Ovary (tissue), 9 donors: ENCODE measurements around the gene DOK1. TPM values are rescaled to one million over a fixed set of nuclear protein-coding genes. Genes with fewer than 3 reads are reported as not detected.

Source experiments
- DNase-seq, 5 donors: peaks; one replicate each; pipeline ENCODE4 v3.0.0-alpha.2; 2019 to 2020
- H3K27ac ChIP-seq, 2 donors: fragments of 200-600 bp; one replicate each; pipeline versions ENCODE4 v1.5.1 to v1.8.0; 2019 to 2022
- H3K27me3 ChIP-seq: fragments of 200-600 bp; one replicate; pipeline ENCODE4 v1.8.0; 2022
- H3K36me3 ChIP-seq: fragments of 200-600 bp; sonication (generic); one replicate; pipeline ENCODE4 v1.5.1; 2019
- H3K4me1 ChIP-seq: one replicate; pipeline ENCODE4 v1.8.1; 2013; ENCODE audit warnings: mild to moderate bottlenecking, moderate library complexity; ENCODE audit not compliant: insufficient read depth
- H3K4me3 ChIP-seq: fragments of 200-600 bp; sonication (generic); one replicate; pipeline ENCODE4 v1.5.1; 2017
- H3K9me3 ChIP-seq, 2 donors: fragments of 200-600 bp in 1 of 2; sonication (generic) in 1 of 2; one replicate each; pipeline versions ENCODE4 v1.5.1 to v1.8.1; 2013 to 2019; ENCODE audit warnings: mild to moderate bottlenecking in 1 of 2, moderate library complexity in 1 of 2
- CTCF ChIP-seq, 3 donors: fragments of 450-650 bp in 2 of 3; fragments of 200-600 bp in 1 of 3; IDR thresholded peaks; one replicate each; pipeline versions ENCODE4 v1.5.1 to v1.8.0; 2016 to 2022; ENCODE audit warnings: antibody characterized with exemption in 3 of 3, mild to moderate bottlenecking in 1 of 3
- EP300 ChIP-seq: sonication (generic); formaldehyde crosslinking; IDR thresholded peaks from one replicate; pipeline ENCODE4 v1.6.1; 2017; ENCODE audit warnings: antibody characterized with exemption
- POLR2A ChIP-seq: fragments of 450-650 bp; IDR thresholded peaks from one replicate; pipeline ENCODE4 v1.6.1; 2017; ENCODE audit warnings: antibody characterized with exemption, mild to moderate bottlenecking, moderate library complexity
- WGBS, 3 donors: extraction: QIAGEN DNeasy Blood & Tissue Kit in 1 of 3; methylation state at CpG; one replicate each; pipeline versions ENCODE4 v1.1.5 to v1.1.7; 2013 to 2017; 5-methylcytosine and 5-hydroxymethylcytosine counted together
- intact Hi-C, 4 donors: fragments of 100-400 bp; cut with DNase I; formaldehyde crosslinking; loops; one replicate each; pipeline versions ENCODE4 v1.11.0 to v1.15.1; 2022 to 2023
- polyA plus RNA-seq, 2 donors: library from polyadenylated mRNA; stranded (reverse); fragments of 200-250 nt in 1 of 2; fragments of 350-450 nt in 1 of 2; fragmentation: Illumina TruSeq in 1 of 2; extraction: RNeasy Lipid Tissue Mini Kit (QIAGEN cat#74804) in 1 of 2; gene quantifications; one replicate each; pipeline ENCODE4 v1.2.3, GENCODE V29; 2013 to 2014
- total RNA-seq, 7 donors: library from RNA; depleted of rRNA in 2 of 7; stranded (reverse); fragments of >200 nt in 2 of 7; fragmentation: NEBNext Ultra II Directional in 3 of 7; extraction: Animal tissue kit (Norgen Biotek cat#: 25700) in 3 of 7; gene quantifications; one replicate each; pipeline versions ENCODE4 v1.1.0 to v1.2.4, GENCODE V29; 2016 to 2023
- donor health status: DM: no; HTN: no; CAD: no; lungs with moderate emphysema.
- donor health status: DM: no; HTN: no; CAD: no.
- donor health status: Bipolar disorder and iron deficiency.
- donor health status: DM: yes; HTN: yes; CAD: no.
- donor health status: DM: no; HTN: no; CAD: no.
- donor health status: DM: yes; HTN: yes; CAD: no.

DOK1 gene
- total and polyA plus RNA-seq, 9 donors: 6.5 to 16.0 (median 12.9) TPM

GRCh38 chr2:74537140-74537539, 17.4 kb upstream of the DOK1 start:
- intact Hi-C loops: no loop called here
- Histone ChIP-seq H3K36me3 (no peaks in the 10 kb centered on the region), H3K9me3 (no peaks in the 10 kb centered on the region), H3K4me1 (no peaks in the 10 kb centered on the region), H3K4me3 (no peak overlapping the region), H3K27ac (no peak overlapping the region), H3K27me3 (no peaks in the 10 kb centered on the region)
- TF ChIP-seq EP300 (no peak), POLR2A (no peak)
- DNase-seq: no peak
- WGBS, 3 donors: 68 to 78% (median 74%) methylated on average over 4 of the region's 4 CpGs

DNA sequence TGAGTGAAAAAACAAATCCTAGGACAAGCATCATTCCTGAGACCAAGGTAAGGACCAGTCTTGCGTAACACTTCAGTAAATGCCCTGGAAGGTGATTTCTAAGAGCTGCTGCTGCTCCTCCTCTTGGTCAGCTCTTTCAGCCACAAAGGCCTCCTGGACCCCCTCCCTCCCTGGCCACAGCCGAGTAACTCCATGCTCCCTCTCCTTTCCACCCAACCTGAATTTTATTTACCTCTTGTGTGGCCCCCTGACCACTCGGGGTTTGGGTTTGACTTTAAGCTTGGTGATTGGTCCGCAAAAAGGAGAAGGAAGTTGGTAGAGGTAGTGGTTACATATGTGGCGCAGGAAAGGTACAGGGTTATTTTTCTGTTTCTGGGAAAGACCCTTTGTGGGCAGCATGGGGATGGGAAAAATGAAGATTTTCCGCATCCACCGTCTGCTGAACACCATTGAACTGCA, 15.6 kb upstream of the DOK1 start:
- no peaks in the 10 kb centered on the region for H3K4me1 ChIP-seq
- no peaks in the 10 kb centered on the region for H3K36me3 ChIP-seq
- no peak overlapping the region for H3K27ac ChIP-seq
- no peak overlapping the region for H3K4me3 ChIP-seq
- no peak for DNase-seq
- no peaks in the 10 kb centered on the region for H3K9me3 ChIP-seq
- intact Hi-C loops: no loop called here
- TF ChIP-seq CTCF (IDR thresholded peaks at IDR 0.05) (no peak), POLR2A (no peak), EP300 (no peak)
- no peaks in the 10 kb centered on the region for H3K27me3 ChIP-seq
- WGBS, 3 donors: 78 to 84% (median 82%) methylated on average over 7 of the region's 7 CpGs

DNA sequence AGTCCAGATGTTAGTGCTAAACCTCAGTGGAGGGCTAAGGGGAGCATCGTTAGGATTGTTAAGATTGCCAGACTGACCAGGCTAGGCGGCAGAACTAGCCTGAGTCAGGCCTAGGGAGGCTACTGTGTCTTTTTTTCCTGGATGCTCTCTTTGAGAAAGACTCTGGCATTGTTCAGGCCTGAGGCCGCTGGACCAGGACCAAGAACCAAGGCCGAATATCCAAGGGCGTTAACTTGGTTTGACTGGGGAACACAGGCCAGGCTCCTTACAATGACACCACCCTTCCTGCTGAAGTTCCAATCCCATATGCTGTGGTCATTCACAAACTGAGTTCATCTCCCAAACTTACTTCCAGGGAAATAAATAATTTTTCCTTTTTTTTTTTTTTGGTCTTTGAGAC, 14.2 kb upstream of the DOK1 start:
- no peak for TF ChIP-seq POLR2A
- TF ChIP-seq CTCF (IDR thresholded peaks at IDR 0.05): no peak
- TF ChIP-seq EP300: no peak
- intact Hi-C loops: no loop called here
- Histone ChIP-seq H3K9me3 (no peaks in the 10 kb centered on the region), H3K4me1 (no peaks in the 10 kb centered on the region), H3K27ac (no peak overlapping the region), H3K36me3 (no peaks in the 10 kb centered on the region), H3K27me3 (no peaks in the 10 kb centered on the region), H3K4me3 (no peak overlapping the region)
- no peak for DNase-seq
- 62 to 83% (median 72%) methylated on average over 5 of the region's 5 CpGs for WGBS, 3 donors

- 70 to 86% (median 84%) methylated on average over 1 of the region's 1 CpG for WGBS, 3 donors
- DNase-seq: no peak
- Histone ChIP-seq H3K4me1 (no peaks in the 10 kb centered on the region), H3K9me3 (no peaks in the 10 kb centered on the region), H3K4me3 (no peak overlapping the region), H3K27ac (no peak overlapping the region), H3K27me3 (no peaks in the 10 kb centered on the region), H3K36me3 (no peaks in the 10 kb centered on the region)
- intact Hi-C loops: no loop called here
- no peak for TF ChIP-seq CTCF (IDR thresholded peaks at IDR 0.05)
- TF ChIP-seq POLR2A: no peak
- TF ChIP-seq EP300: no peak
These were observed 11.5 kb upstream of the DOK1 start for GRCh38 chr2:74542978-74543377.

- no peak overlapping the region for H3K27ac ChIP-seq
- peaks cover 6% of the 10 kb centered on the region for H3K4me1 ChIP-seq
- no peaks in the 10 kb centered on the region for H3K9me3 ChIP-seq
- DNase-seq: no peak
- H3K27me3 ChIP-seq: no peaks in the 10 kb centered on the region
- no peaks in the 10 kb centered on the region for H3K36me3 ChIP-seq
- TF ChIP-seq CTCF (IDR thresholded peaks at IDR 0.05) (no peak), POLR2A (no peak), EP300 (no peak)
- 91 to 95% (median 95%) methylated on average over 3 of the region's 3 CpGs for WGBS, 3 donors
- intact Hi-C loops: no loop called here
- H3K4me3 ChIP-seq: no peak overlapping the region
These were observed 9.9 kb upstream of the DOK1 start for GRCh38 chr2:74544634-74545033.
